Islet precursor cell (in vitro differentiated cells): Measurements from ENCODE around the gene CNNM4.
A peak's percentile ranks its signal among the peaks of the same experiment; 100 is the strongest.

Source experiments
- DNase-seq: peaks from one replicate; pipeline ENCODE4 v3.0.0-alpha.2; 2018

Gene CNNM4

GRCh38 chr2:96760036-96760985 is at the start of gene CNNM4:
CNNM4 (plus strand) TSS chr2:96760902; CDS start chr2:96761000, 98 bp downstream.
- DNase-seq = peak; percentile 97

GRCh38 chr2:96710985-96711384 is 49.7 kb upstream of the CNNM4 start:
- no peak for DNase-seq

- no peak for DNase-seq
Observed at GRCh38 chr2:96715658-96716057, 45.0 kb upstream of the CNNM4 start.

- DNase-seq = no peak
Observed at GRCh38 chr2:96716388-96716787, 44.3 kb upstream of the CNNM4 start.

GRCh38 chr2:96726131-96726530 is 34.6 kb upstream of the CNNM4 start:
- no peak for DNase-seq

GRCh38 chr2:96727431-96727830 is 33.3 kb upstream of the CNNM4 start:
- no peak for DNase-seq

- DNase-seq = no peak
Observed at GRCh38 chr2:96729748-96730147, 31.0 kb upstream of the CNNM4 start.

- no peak for DNase-seq
Observed at GRCh38 chr2:96730212-96730611, 30.5 kb upstream of the CNNM4 start.

- DNase-seq = no peak
Observed at GRCh38 chr2:96733931-96734330, 26.8 kb upstream of the CNNM4 start.

GRCh38 chr2:96734880-96735583 is 25.7 kb upstream of the CNNM4 start:
- no peak for DNase-seq

- DNase-seq = no peak
Observed at GRCh38 chr2:96737251-96737650, 23.5 kb upstream of the CNNM4 start.

GRCh38 chr2:96737831-96738230 is 22.9 kb upstream of the CNNM4 start:
- DNase-seq = no peak

GRCh38 chr2:96739076-96739632 is 21.5 kb upstream of the CNNM4 start:
- DNase-seq = no peak

- peak; percentile 99 for DNase-seq
Observed at GRCh38 chr2:96739633-96740428, 20.9 kb upstream of the CNNM4 start, which contains the start of gene LMAN2L. LMAN2L (minus strand) TSS chr2:96740064; CDS start chr2:96740040, 24 bp downstream.

- DNase-seq = no peak
Observed at GRCh38 chr2:96747061-96747617, 13.6 kb upstream of the CNNM4 start.

GRCh38 chr2:96751800-96752199 is 8.9 kb upstream of the CNNM4 start:
- DNase-seq = no peak

GRCh38 chr2:96753661-96754282 is 6.9 kb upstream of the CNNM4 start:
- no peak for DNase-seq

GRCh38 chr2:96754317-96754716 is 6.4 kb upstream of the CNNM4 start:
- DNase-seq = no peak

- DNase-seq = no peak
Observed at GRCh38 chr2:96756788-96757476, 3.8 kb upstream of the CNNM4 start.

GRCh38 chr2:96757477-96757860 is 3.2 kb upstream of the CNNM4 start:
- no peak for DNase-seq

- DNase-seq = no peak
Observed at GRCh38 chr2:96758987-96759386, 1.7 kb upstream of the CNNM4 start.
